NCI-H1694 treated with DMSO at 0.1 percent for 48 hours (cell line): ENCODE results near the gene LCOR.
A peak's percentile ranks its signal among the peaks of the same experiment; 100 is the strongest.

Experiments
- DNase-seq: peaks from one replicate; lab custom pipeline; 2025; lab: John Stamatoyannopoulos, UW

The LCOR gene

GRCh38 chr10:96890172-96890513 is 58.0 kb downstream of the LCOR start:
- no peak for DNase-seq

DNA sequence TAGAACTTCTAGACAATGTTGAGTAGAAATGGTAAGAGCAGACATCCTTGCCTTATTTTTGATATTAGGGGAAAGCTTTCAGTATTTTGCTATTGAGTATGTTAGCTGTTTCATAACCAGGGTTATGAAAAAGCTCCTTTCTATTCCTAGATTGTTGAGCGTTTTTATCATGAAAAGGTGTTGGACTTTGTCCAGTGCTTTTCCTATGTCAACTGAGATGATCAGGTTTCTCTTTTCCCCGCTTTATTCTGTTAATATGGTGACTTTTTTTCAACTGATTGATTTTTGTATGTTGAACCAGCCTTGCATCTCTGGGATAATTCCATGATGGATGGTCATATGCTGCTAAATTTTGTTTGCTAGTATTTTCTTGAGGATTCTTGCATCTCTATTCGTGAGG is 58.5 kb downstream of the LCOR start:
- no peak for DNase-seq

- no peak for DNase-seq
Measured at GRCh38 chr10:96891840-96892239, 59.7 kb downstream of the LCOR start.

GRCh38 chr10:96895662-96896424 is 63.7 kb downstream of the LCOR start:
- DNase-seq: no peak

GRCh38 chr10:96896884-96897589 is 64.9 kb downstream of the LCOR start:
- no peak for DNase-seq

DNA sequence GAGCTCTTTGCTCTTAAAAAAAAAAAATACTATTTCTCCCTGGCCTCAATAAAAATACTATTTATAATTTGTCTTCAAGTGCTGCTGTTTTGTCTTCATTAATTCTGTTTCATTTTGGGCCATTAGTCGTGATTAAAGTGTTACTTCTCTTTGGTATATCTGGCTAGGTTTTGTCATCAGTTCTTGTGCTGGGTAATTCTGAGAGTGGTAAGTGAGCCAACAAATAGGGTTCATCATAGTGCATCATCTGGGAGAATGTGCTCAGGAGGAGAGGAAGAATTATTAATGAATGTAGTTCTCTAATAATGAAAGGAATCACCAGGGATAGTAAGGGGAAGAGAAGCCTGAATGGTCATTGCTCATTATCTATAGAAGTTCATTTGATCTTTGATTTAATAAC is 70.0 kb downstream of the LCOR start:
- no peak for DNase-seq

GRCh38 chr10:96902731-96903358 is 70.7 kb downstream of the LCOR start:
- no peak for DNase-seq

GRCh38 chr10:96904648-96905047 is 72.5 kb downstream of the LCOR start:
- DNase-seq: no peak

GRCh38 chr10:96906864-96907263 is 74.8 kb downstream of the LCOR start:
- no peak for DNase-seq

DNA sequence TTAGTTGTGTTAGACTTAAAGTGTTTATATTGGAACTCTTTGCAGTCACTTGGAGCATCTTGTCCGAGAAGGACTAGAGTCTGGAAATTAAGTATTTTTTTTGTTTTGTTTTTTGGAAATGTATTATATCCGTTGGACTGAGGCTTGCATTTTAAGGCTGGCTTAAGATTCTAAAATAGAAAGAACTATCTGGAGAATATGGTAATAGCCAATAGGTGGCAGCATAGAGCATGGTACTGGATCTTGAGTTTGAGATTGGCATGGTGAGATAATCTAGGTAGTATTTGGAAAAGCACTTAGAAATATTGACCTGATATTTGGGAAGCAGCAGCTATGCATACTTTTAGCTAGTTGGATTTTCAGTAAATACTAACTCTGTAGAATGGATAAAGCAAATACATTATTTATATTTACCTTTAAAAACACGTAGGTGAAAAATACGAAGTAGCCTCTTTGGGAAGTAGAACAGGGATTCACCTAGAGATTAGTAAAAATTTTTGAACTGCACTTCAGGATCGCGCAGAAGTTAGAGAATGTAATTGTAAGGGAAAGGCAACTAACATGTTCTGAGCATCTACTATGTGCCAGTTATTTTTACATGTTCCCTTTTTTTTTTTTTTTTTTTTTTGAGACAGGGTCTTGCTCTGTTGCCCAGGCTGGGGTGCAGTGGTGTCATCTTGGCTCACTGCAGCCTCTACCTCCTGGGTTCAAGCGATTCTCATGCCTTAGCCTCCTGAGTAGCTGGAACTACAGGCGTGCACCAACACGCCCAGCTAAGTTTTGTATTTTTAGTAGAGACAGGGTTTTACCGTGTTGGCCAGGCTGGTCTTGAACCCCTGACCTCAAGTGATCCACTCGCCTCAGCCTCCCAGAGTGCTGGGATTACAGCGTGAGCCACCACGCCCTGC is 78.6 kb downstream of the LCOR start:
- peak; percentile 17 for DNase-seq

- DNase-seq: no peak
Measured at GRCh38 chr10:96912405-96912804, 80.3 kb downstream of the LCOR start.

DNA sequence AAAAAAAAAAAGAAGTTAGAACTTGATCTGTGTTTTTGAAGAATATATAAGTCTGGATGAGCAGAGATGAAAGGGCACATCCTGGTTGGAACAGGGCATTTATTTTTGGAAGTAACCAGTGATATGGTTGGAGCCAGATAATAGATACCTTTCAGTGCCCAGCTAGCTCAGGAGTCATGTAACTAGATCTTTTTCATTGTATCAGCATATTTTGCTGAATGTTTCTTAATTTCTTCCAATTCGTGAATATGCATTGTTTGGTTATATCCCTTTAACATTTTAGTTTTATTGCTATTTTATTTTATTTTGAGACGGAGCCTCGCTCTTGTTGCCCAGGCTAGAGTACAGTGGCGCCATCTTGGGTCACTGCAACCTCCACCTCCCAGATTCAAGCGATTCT is 81.8 kb downstream of the LCOR start:
- DNase-seq: no peak

DNA sequence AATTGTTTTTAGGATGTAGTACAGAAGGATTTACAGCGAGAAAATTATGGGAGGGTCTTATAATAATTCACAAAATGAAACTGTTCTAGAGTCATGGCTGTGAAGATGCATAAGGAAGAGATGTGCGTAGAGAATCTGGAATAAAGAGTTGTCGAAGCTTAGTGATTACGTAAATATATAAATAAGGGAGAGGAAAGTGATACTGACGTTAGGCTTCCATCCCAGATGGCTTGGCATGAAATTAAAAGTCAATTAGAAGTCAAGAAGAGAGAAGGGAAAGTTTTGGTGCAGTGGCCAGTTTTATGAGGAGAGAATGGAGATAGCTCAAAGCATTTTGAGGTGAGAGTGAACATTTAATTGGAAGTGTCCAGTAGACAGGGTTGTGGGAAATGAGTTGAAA is 85.5 kb downstream of the LCOR start:
- DNase-seq: no peak

DNA sequence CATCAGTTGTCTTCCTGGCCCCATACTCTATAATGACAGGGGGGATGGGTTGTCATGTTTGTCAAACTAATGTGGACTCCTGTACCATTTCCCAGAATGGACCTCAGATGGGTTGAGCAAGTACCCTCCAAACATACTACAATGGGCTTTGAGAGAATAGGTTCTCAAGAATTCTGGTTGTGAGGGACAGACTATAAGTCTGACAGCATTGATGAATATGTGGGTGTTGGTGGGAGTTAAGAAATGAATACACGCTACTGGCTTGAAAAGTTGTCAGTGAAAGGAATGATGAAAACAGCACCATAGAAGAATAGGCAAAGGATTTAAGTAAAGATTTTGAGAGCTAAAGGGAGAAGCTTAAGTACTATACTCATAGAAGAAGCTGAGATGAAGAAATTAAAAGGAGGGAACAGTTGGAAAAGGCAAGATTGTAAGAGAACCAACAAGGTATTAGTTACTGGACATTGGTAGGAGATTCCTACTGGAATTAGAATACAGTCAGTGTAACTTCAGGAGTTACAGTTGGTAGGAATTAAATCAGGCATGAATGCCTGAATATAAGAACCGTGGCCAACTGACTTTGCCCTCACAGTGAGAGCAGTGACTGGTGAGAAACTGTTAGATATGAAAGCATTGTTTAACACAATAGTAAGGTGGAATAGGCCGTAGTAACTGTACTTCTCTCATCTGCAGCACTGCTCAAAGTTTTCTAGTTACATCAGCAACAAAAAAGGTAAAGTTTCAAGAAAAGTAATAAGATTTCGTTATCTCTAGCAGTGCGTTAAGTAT is 86.3 kb downstream of the LCOR start:
- no peak for DNase-seq

GRCh38 chr10:96919785-96920430 is 87.8 kb downstream of the LCOR start:
- DNase-seq: no peak

GRCh38 chr10:96921655-96922054 is 89.6 kb downstream of the LCOR start:
- no peak for DNase-seq

DNA sequence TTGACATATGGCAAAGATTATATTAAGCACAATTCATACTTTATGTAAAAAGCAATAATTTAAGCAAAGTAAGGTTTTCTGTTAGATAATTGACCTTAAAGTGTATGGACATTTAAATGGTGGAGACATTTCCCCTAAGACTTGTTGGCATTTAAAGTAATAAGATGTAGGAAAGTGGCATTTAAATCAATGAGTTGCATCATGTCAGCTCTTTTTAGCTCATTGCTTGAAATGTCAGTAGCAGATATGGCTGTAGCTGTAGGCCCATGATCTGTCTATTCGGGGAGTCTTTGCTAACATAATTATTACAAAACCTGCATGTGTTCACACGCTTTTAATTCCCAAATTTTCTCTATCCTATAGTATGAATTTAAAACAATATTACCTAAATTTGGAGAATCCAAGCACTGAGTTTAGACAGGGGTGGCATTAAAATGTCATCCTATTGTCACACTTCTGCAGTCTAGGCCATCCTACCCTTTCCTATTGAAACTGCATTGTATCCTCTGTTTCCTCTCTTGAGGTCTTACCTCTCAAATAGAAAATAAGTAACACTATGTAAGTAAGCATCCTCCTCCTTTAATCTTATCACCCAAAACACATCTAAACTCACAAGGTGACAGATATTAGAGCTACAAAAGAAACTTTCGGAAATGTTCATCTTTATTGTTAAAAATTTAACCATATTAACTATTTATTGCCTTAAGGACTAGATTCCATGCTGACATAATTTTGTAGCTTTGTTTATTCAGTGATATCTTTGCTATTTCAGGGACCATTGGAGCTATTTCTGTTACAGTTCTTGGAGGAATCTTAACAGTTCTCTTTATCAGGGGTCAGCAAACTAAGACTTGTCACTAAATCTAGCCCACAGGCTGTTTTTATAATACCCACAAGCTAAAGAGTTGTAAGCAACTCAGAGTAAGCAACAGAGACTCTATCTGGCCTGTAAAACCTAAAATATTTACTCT is 91.2 kb downstream of the LCOR start:
- no peak for DNase-seq

- no peak for DNase-seq
Measured at GRCh38 chr10:96924861-96925260, 92.8 kb downstream of the LCOR start.

DNA sequence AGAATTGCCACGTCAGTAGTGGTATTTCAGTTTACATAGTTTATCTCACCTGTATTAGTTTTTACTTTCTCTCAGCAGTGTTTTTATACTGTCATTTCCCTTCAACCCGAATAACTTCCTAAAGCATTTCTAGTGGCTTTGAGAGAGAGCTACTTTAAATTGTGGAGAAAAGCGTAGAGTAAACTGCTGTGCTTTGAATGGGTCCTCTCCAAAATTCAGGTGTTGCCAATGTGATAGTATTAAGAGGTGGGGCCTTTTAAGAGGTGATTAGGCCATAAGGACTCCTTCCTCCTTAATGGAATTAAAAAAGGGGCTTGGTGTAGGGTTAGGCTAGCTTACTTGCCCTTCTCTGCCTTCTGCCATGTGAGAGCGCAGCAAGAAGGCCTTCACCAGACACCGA is 98.4 kb downstream of the LCOR start:
- no peak for DNase-seq

- DNase-seq: no peak
Measured at GRCh38 chr10:96935148-96935547, 103.0 kb downstream of the LCOR start.
